Cardiac muscle cell (in vitro differentiated cells and primary cell): ENCODE results near the gene SESN2. TPM values are rescaled to one million over a fixed set of nuclear protein-coding genes. Genes with fewer than 3 reads are reported as not detected.
A peak's percentile ranks its signal among the peaks of the same experiment; 100 is the strongest.

Experiments used
- DNase-seq, 2 donors: peaks; one replicate each; pipeline versions ENCODE4 v3.0.0 to v3.0.0-alpha.2; 2010 to 2017; ENCODE audit warnings: low read depth in 1 of 2, low spot score in 1 of 2
- H3K27ac ChIP-seq: fragments of 200-600 bp; sonication (generic); 2 replicates; pipeline ENCODE4 v1.5.1; 2016
- H3K27me3 ChIP-seq: fragments of 200-600 bp; sonication (generic); 2 replicates; pipeline ENCODE4 v1.6.0; 2016; ENCODE audit warnings: control low read depth
- H3K36me3 ChIP-seq: fragments of 200-600 bp; sonication (generic); 2 replicates; pipeline ENCODE4 v1.5.1; 2016; ENCODE audit warnings: control low read depth
- H3K4me1 ChIP-seq: fragments of 200-600 bp; sonication (generic); 2 replicates; pipeline ENCODE4 v1.8.1; 2017; ENCODE audit warnings: low read depth, mild to moderate bottlenecking, mixed run types
- H3K4me3 ChIP-seq: fragments of 200-600 bp; sonication (generic); 2 replicates; pipeline ENCODE4 v1.5.1; 2016; ENCODE audit warnings: mild to moderate bottlenecking
- H3K9me3 ChIP-seq: fragments of 200-600 bp; sonication (generic); 2 replicates; pipeline ENCODE4 v1.5.1; 2017; ENCODE audit warnings: low read depth, mild to moderate bottlenecking, control low read depth
- CTCF ChIP-seq: IDR thresholded peaks from 2 replicates; pipeline ENCODE4 v1.5.1; 2012; ENCODE audit warnings: low read depth, mild to moderate bottlenecking, low read length
- polyA plus RNA-seq: library from polyadenylated mRNA; unstranded; fragments of >200 nt; fragmentation: Nextera tagmentation; extraction: Ambion mirVana; gene quantifications from 2 replicates; pipeline ENCODE4 v1.2.1, GENCODE V29; 2016
- total RNA-seq: library from RNA; depleted of rRNA; stranded (reverse); fragments of >200 nt; gene quantifications from 2 replicates; pipeline ENCODE4 v1.2.3, GENCODE V29; 2016

The SESN2 gene
- total and polyA plus RNA-seq, 2 experiments from 2014 or later, result 24.6 to 24.8 TPM

GRCh38 chr1:28301368-28302174 is 42.3 kb downstream of the SESN2 start:
- Histone ChIP-seq H3K4me3 (no peak overlapping the region), H3K9me3 (no peaks in the 10 kb centered on the region), H3K4me1 (no peaks in the 10 kb centered on the region), H3K36me3 (no peaks in the 10 kb centered on the region), H3K27ac (no peak overlapping the region), H3K27me3 (no peaks in the 10 kb centered on the region)
- TF ChIP-seq CTCF, result no peak
- DNase-seq, result peak in 1 of 2 donors; percentile 74

- TF ChIP-seq CTCF, result no peak
- H3K27ac ChIP-seq, result no peak overlapping the region
- H3K36me3 ChIP-seq, result no peaks in the 10 kb centered on the region
- no peak for DNase-seq
- H3K9me3 ChIP-seq, result no peaks in the 10 kb centered on the region
- no peaks in the 10 kb centered on the region for H3K27me3 ChIP-seq
- no peak overlapping the region for H3K4me3 ChIP-seq
- no peaks in the 10 kb centered on the region for H3K4me1 ChIP-seq
Measured at GRCh38 chr1:28302247-28302646, 42.9 kb downstream of the SESN2 start.

GRCh38 chr1:28306301-28306949 is 47.1 kb downstream of the SESN2 start:
- no peaks in the 10 kb centered on the region for H3K27me3 ChIP-seq
- peak in 1 of 2 donors; percentile 13 for DNase-seq
- no peak overlapping the region for H3K4me3 ChIP-seq
- no peaks in the 10 kb centered on the region for H3K9me3 ChIP-seq
- no peak for TF ChIP-seq CTCF
- no peaks in the 10 kb centered on the region for H3K36me3 ChIP-seq
- peak overlapping the region; percentile 43 for H3K27ac ChIP-seq
- no peaks in the 10 kb centered on the region for H3K4me1 ChIP-seq

- H3K27ac ChIP-seq, result no peak overlapping the region
- no peaks in the 10 kb centered on the region for H3K9me3 ChIP-seq
- no peak for TF ChIP-seq CTCF
- H3K27me3 ChIP-seq, result no peaks in the 10 kb centered on the region
- no peak for DNase-seq
- H3K36me3 ChIP-seq, result no peaks in the 10 kb centered on the region
- H3K4me1 ChIP-seq, result no peaks in the 10 kb centered on the region
- no peak overlapping the region for H3K4me3 ChIP-seq
Measured at GRCh38 chr1:28308750-28309149, 49.4 kb downstream of the SESN2 start.

GRCh38 chr1:28309702-28310101 is 50.4 kb downstream of the SESN2 start:
- Histone ChIP-seq H3K36me3 (no peaks in the 10 kb centered on the region), H3K27ac (no peak overlapping the region), H3K9me3 (no peaks in the 10 kb centered on the region), H3K4me3 (no peak overlapping the region), H3K4me1 (no peaks in the 10 kb centered on the region), H3K27me3 (no peaks in the 10 kb centered on the region)
- no peak for TF ChIP-seq CTCF
- DNase-seq, result no peak
